Stomach (tissue), 4 donors: Measurements from ENCODE around the gene ERCC5.

Experiments
- POLR2A ChIP-seq, 4 donors: fragments of 450-650 bp; IDR thresholded peaks; one replicate each; pipeline ENCODE4 v1.6.1; 2016; ENCODE audit warnings: antibody characterized with exemption in 4 of 4, control low read depth in 2 of 4, mild to moderate bottlenecking in 1 of 4, moderate library complexity in 1 of 4
- POLR2AphosphoS5 ChIP-seq, 3 donors: sonication (generic); formaldehyde crosslinking; IDR thresholded peaks; one replicate each; pipeline ENCODE4 v1.6.1; 2016; ENCODE audit warnings: antibody characterized with exemption in 3 of 3
- TF ChIP-seq, protein P1 (sequence below), 7 experiments: fragments of 450-650 bp in 4 of 7; fragments of 200-600 bp in 3 of 7; sonication (generic) in 3 of 7; IDR thresholded peaks; one replicate each; pipeline ENCODE4 v1.5.1; 2016 to 2019; ENCODE audit warnings: antibody characterized with exemption in 7 of 7, control low read depth in 2 of 7, mild to moderate bottlenecking in 1 of 7

DNA sequence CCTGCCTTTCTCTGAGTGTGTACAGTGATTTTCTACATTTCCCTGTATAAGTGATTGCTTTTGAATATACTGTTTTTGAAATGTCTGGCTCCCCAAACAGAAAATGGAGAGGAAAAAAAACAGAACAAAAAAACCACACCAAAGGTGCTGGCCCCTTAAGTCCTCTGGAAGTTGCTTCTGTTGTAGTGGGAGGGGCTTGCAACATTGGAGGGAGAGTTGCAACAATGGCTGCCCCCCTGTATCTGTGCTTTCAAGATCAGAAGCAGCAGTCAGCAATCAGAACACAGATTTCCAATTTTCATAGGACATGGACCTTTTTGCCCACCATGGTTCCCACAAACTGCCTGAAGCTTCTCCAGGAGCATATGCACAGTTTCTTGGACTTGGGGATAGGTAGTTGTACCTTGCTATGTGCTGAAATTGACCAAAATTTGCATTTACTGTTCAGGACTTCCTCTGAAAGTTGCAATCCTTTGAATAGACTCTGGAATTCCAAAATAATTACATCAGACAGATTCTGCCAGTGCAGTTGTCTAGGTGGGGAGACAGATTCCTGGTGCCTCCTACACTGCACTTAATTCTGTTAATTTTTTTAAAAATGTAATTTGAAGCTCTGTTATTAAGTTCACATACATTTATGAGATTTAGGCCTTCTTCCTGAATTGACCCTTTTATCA is 33.1 kb upstream of the ERCC5 start:
- TF ChIP-seq POLR2AphosphoS5 (IDR thresholded peaks at IDR 0.05): no peak
- TF ChIP-seq, protein P1, sequence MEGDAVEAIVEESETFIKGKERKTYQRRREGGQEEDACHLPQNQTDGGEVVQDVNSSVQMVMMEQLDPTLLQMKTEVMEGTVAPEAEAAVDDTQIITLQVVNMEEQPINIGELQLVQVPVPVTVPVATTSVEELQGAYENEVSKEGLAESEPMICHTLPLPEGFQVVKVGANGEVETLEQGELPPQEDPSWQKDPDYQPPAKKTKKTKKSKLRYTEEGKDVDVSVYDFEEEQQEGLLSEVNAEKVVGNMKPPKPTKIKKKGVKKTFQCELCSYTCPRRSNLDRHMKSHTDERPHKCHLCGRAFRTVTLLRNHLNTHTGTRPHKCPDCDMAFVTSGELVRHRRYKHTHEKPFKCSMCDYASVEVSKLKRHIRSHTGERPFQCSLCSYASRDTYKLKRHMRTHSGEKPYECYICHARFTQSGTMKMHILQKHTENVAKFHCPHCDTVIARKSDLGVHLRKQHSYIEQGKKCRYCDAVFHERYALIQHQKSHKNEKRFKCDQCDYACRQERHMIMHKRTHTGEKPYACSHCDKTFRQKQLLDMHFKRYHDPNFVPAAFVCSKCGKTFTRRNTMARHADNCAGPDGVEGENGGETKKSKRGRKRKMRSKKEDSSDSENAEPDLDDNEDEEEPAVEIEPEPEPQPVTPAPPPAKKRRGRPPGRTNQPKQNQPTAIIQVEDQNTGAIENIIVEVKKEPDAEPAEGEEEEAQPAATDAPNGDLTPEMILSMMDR (IDR thresholded peaks at IDR 0.05): no peak
- TF ChIP-seq POLR2A (IDR thresholded peaks at IDR 0.05): no peak
